H9 (cell line): ENCODE measurements around the gene HS6ST2. TPM values are rescaled to one million over a fixed set of nuclear protein-coding genes. Genes with fewer than 3 reads are reported as not detected.

ENCODE experiments used
- DNase-seq: peaks from one replicate; pipeline ENCODE4 v3.0.0-alpha.2; 2017
- H2AFZ ChIP-seq: one replicate; pipeline ENCODE4 v1.6.1; 2013; ENCODE audit warnings: mild to moderate bottlenecking, low read length, control low read depth, moderate library complexity
- H2AK5ac ChIP-seq: 2 replicates; pipeline ENCODE4 v1.6.1; 2013; ENCODE audit warnings: low read length, control low read depth, mixed read lengths; ENCODE audit not compliant: insufficient read length
- H2BK120ac ChIP-seq: one replicate; pipeline ENCODE4 v1.6.1; 2013; ENCODE audit warnings: low read depth, mild to moderate bottlenecking, low read length, control low read depth, inconsistent platforms; ENCODE audit not compliant: poor library complexity, severe bottlenecking
- H2BK12ac ChIP-seq: 2 replicates; pipeline ENCODE4 v1.6.1; 2013; ENCODE audit warnings: low read length, control low read depth, mixed read lengths, low read depth; ENCODE audit not compliant: insufficient read length
- H2BK15ac ChIP-seq: 2 replicates; pipeline ENCODE4 v1.6.1; 2013; ENCODE audit warnings: low read depth, low read length, control low read depth
- H2BK20ac ChIP-seq: one replicate; pipeline ENCODE4 v1.6.1; 2013; ENCODE audit warnings: low read depth, mild to moderate bottlenecking, low read length, control low read depth, inconsistent platforms; ENCODE audit not compliant: poor library complexity, severe bottlenecking
- H2BK5ac ChIP-seq: 2 replicates; pipeline ENCODE4 v1.6.1; 2013; ENCODE audit warnings: low read length, control low read depth, mixed read lengths; ENCODE audit not compliant: insufficient read length
- H3K14ac ChIP-seq: 2 replicates; pipeline ENCODE4 v1.6.1; 2013; ENCODE audit warnings: low read length, control low read depth; ENCODE audit not compliant: insufficient read depth
- H3K18ac ChIP-seq: 2 replicates; pipeline ENCODE4 v1.6.1; 2013; ENCODE audit warnings: low read depth, mild to moderate bottlenecking, mixed read lengths, low read length, control low read depth; ENCODE audit not compliant: insufficient read length
- H3K23ac ChIP-seq: 2 replicates; pipeline ENCODE4 v1.6.1; 2013; ENCODE audit warnings: low read length, control low read depth, mixed read lengths, low read depth; ENCODE audit not compliant: insufficient read length
- H3K23me2 ChIP-seq: 2 replicates; pipeline ENCODE4 v1.6.1; 2013; ENCODE audit warnings: low read depth, mild to moderate bottlenecking, mixed read lengths, low read length, control low read depth; ENCODE audit not compliant: insufficient read length, poor library complexity, severe bottlenecking
- H3K27ac ChIP-seq: 2 replicates; pipeline ENCODE4 v1.5.1; 2013; ENCODE audit warnings: low read length, control low read depth, mixed read lengths, low read depth; ENCODE audit not compliant: insufficient read length
- H3K27me3 ChIP-seq: 2 replicates; pipeline ENCODE4 v1.6.1; 2013; ENCODE audit warnings: low read length, control low read depth, inconsistent platforms; ENCODE audit not compliant: insufficient read depth
- H3K4ac ChIP-seq: 2 replicates; pipeline ENCODE4 v1.6.1; 2013; ENCODE audit warnings: low read depth, mild to moderate bottlenecking, control low read depth, inconsistent platforms, low read length, moderate library complexity
- H3K4me1 ChIP-seq: 2 replicates; pipeline ENCODE4 v1.6.1; 2013; ENCODE audit warnings: low read length, control low read depth, inconsistent platforms; ENCODE audit not compliant: insufficient read depth
- H3K4me2 ChIP-seq: 2 replicates; pipeline ENCODE4 v1.6.1; 2013; ENCODE audit warnings: low read length, control low read depth, mixed read lengths; ENCODE audit not compliant: insufficient read length, insufficient read depth
- H3K56ac ChIP-seq: 2 replicates; pipeline ENCODE4 v1.6.1; 2013; ENCODE audit warnings: low read depth, mild to moderate bottlenecking, mixed read lengths, low read length, control low read depth; ENCODE audit not compliant: insufficient read length
- H3K79me1 ChIP-seq: 2 replicates; pipeline ENCODE4 v1.6.1; 2013; ENCODE audit warnings: low read depth, mild to moderate bottlenecking, moderate library complexity, low read length, control low read depth, inconsistent platforms; ENCODE audit not compliant: insufficient read depth, poor library complexity, severe bottlenecking
- H3K79me2 ChIP-seq: 2 replicates; pipeline ENCODE4 v1.6.1; 2013; ENCODE audit warnings: low read length, control low read depth, inconsistent platforms; ENCODE audit not compliant: insufficient read depth
- H3K9ac ChIP-seq: 2 replicates; pipeline ENCODE4 v1.6.1; 2013; ENCODE audit warnings: low read length, control low read depth, mixed read lengths; ENCODE audit not compliant: insufficient read length; ENCODE audit errors: extremely low read depth
- H3K9me3 ChIP-seq: one replicate; pipeline ENCODE4 v1.6.1; 2013; ENCODE audit warnings: low read depth, low read length, inconsistent platforms; ENCODE audit not compliant: control insufficient read depth
- H3T11ph ChIP-seq: one replicate; pipeline ENCODE4 v1.6.1; 2013; ENCODE audit warnings: mild to moderate bottlenecking, low read length, control low read depth, inconsistent platforms
- H4K20me1 ChIP-seq: one replicate; pipeline ENCODE4 v1.6.1; 2013; ENCODE audit not compliant: control insufficient read depth, insufficient read length, insufficient read depth
- H4K5ac ChIP-seq: 2 replicates; pipeline ENCODE4 v1.6.1; 2013; ENCODE audit warnings: low read depth, mild to moderate bottlenecking, mixed read lengths, low read length, control low read depth; ENCODE audit not compliant: insufficient read length
- H4K8ac ChIP-seq: replicated peaks from 2 replicates; pipeline ENCODE4 v1.6.1; 2013; ENCODE audit warnings: low read length, control low read depth, mixed read lengths, low read depth; ENCODE audit not compliant: insufficient read length
- H4K91ac ChIP-seq: 2 replicates; pipeline ENCODE4 v1.6.1; 2013; ENCODE audit warnings: low read depth, mild to moderate bottlenecking, moderate library complexity, mixed read lengths, low read length, control low read depth; ENCODE audit not compliant: insufficient read length
- H3K27ac Mint-ChIP-seq, 3 experiments: 2 replicates in 2 of 3; 3 replicates in 1 of 3; pipeline ENCODE4 v1.8.0; 2020 to 2021; ENCODE audit warnings: mixed read lengths in 3 of 3, mild to moderate bottlenecking in 1 of 3, moderate library complexity in 1 of 3
- H3K27me3 Mint-ChIP-seq: 2 replicates; pipeline ENCODE4 v1.8.0; 2021; ENCODE audit warnings: low read depth, mild to moderate bottlenecking, moderate library complexity, mixed read lengths
- H3K36me3 Mint-ChIP-seq, 3 experiments: 2 replicates in 2 of 3; 3 replicates in 1 of 3; pipeline ENCODE4 v1.8.0; 2020 to 2021; ENCODE audit warnings: low read depth in 3 of 3, mixed read lengths in 3 of 3; ENCODE audit not compliant: insufficient read depth in 1 of 3
- H3K4me1 Mint-ChIP-seq, 2 experiments: 2 replicates each; pipeline ENCODE4 v1.8.0; 2020; ENCODE audit warnings: mixed read lengths in 2 of 2
- H3K4me3 Mint-ChIP-seq, 2 experiments: 2 replicates in 1 of 2; 3 replicates in 1 of 2; pipeline ENCODE4 v1.8.0; 2020 to 2021; ENCODE audit warnings: mild to moderate bottlenecking in 2 of 2, mixed read lengths in 2 of 2, moderate library complexity in 1 of 2
- H3K9me3 Mint-ChIP-seq, 2 experiments: 2 replicates in 1 of 2; 3 replicates in 1 of 2; pipeline ENCODE4 v1.8.0; 2020; ENCODE audit warnings: mild to moderate bottlenecking in 2 of 2, mixed read lengths in 2 of 2, moderate library complexity in 1 of 2
- WGBS: extraction: QIAGEN DNeasy Blood & Tissue Kit; methylation state at CpG from one replicate; pipeline ENCODE4 v1.1.7; 2013; ENCODE audit warnings: missing lambda C conversion rate, low lambda C conversion rate, mixed read lengths; ENCODE audit not compliant: insufficient read length; ENCODE audit errors: extremely low coverage; 5-methylcytosine and 5-hydroxymethylcytosine counted together
- total RNA-seq: library from RNA; stranded (reverse); gene quantifications from 2 replicates; pipeline ENCODE4 v1.2.1, GENCODE V29; 2021
- TF ChIP-seq, protein P1 (sequence below): fragments of 200-600 bp; sonication (generic); conservative IDR thresholded peaks from 3 replicates; pipeline ENCODE4 v1.8.0; 2021; ENCODE audit warnings: antibody characterized with exemption, mild to moderate bottlenecking

HS6ST2 gene
- total RNA-seq, 1 experiment from 2014 or later: 4.8 TPM

GRCh38 chrX:132743086-132743485, 215.3 kb downstream of the HS6ST2 start:
- H3K27ac Mint-ChIP-seq: peak overlapping the region in 1 of 3 experiments; percentile 38; a peak in 1 of 7 replicates
- H2AK5ac ChIP-seq: no peak overlapping the region
- no peak overlapping the region for H3K4me3 Mint-ChIP-seq
- no peak overlapping the region for H3T11ph ChIP-seq
- H3K23ac ChIP-seq: no peak overlapping the region
- H3K9me3 ChIP-seq: no peaks in the 10 kb centered on the region
- peak; percentile 45 for DNase-seq
- H3K14ac ChIP-seq: no peak overlapping the region
- H4K91ac ChIP-seq: no peak overlapping the region
- H2BK12ac ChIP-seq: no peak overlapping the region
- H3K27ac ChIP-seq: no peak overlapping the region
- H2BK15ac ChIP-seq: no peak overlapping the region
- no peaks in the 10 kb centered on the region for H3K23me2 ChIP-seq
- H2BK20ac ChIP-seq: no peak overlapping the region
- H3K9me3 Mint-ChIP-seq: no peaks in the 10 kb centered on the region
- H3K56ac ChIP-seq: no peak overlapping the region
- H3K4me2 ChIP-seq: peak overlapping the region; percentile 32
- no peak overlapping the region for H2AFZ ChIP-seq
- H3K4me1 Mint-ChIP-seq: peaks cover 63 to 64% of the 10 kb centered on the region in 2 experiments
- H4K20me1 ChIP-seq: peaks cover 1% of the 10 kb centered on the region
- WGBS: no CpG with 5 or more reads among the region's 3 CpGs
- H3K36me3 Mint-ChIP-seq: no peaks in the 10 kb centered on the region; a peak in 2 of 7 replicates
- no peak overlapping the region for H4K8ac ChIP-seq
- peaks cover 87% of the 10 kb centered on the region for H3K27me3 Mint-ChIP-seq
- TF ChIP-seq, protein P1, sequence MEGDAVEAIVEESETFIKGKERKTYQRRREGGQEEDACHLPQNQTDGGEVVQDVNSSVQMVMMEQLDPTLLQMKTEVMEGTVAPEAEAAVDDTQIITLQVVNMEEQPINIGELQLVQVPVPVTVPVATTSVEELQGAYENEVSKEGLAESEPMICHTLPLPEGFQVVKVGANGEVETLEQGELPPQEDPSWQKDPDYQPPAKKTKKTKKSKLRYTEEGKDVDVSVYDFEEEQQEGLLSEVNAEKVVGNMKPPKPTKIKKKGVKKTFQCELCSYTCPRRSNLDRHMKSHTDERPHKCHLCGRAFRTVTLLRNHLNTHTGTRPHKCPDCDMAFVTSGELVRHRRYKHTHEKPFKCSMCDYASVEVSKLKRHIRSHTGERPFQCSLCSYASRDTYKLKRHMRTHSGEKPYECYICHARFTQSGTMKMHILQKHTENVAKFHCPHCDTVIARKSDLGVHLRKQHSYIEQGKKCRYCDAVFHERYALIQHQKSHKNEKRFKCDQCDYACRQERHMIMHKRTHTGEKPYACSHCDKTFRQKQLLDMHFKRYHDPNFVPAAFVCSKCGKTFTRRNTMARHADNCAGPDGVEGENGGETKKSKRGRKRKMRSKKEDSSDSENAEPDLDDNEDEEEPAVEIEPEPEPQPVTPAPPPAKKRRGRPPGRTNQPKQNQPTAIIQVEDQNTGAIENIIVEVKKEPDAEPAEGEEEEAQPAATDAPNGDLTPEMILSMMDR: no peak
- no peak overlapping the region for H2BK120ac ChIP-seq
- no peaks in the 10 kb centered on the region for H3K79me2 ChIP-seq
- H3K9ac ChIP-seq: no peak overlapping the region
- peaks cover 14% of the 10 kb centered on the region for H3K4me1 ChIP-seq
- peaks cover 22% of the 10 kb centered on the region; the same call in 1 of the 2 replicates for H3K27me3 ChIP-seq
- no peak overlapping the region for H2BK5ac ChIP-seq
- H3K4ac ChIP-seq: no peak overlapping the region
- no peak overlapping the region for H4K5ac ChIP-seq
- H3K18ac ChIP-seq: no peak overlapping the region
- no peaks in the 10 kb centered on the region for H3K79me1 ChIP-seq
